Germinal center (tissue), 1 donor: ENCODE data around the gene RASAL2.
"Not testable (repeated sequence)": the region's sequence is repeated elsewhere in the genome, so short reads cannot be mapped to it uniquely, and the experiment has no call there.

ENCODE experiments used
- DNase-seq: peaks from one replicate; pipeline ENCODE4 v3.0.0; 2012; ENCODE audit warnings: mixed read lengths, low spot score

The RASAL2 gene

GRCh38 chr1:178237121-178237520, 143.2 kb downstream of the RASAL2 start:
- DNase-seq: no peak

GRCh38 chr1:178238722-178239510, 145.0 kb downstream of the RASAL2 start:
- DNase-seq: no peak

GRCh38 chr1:178241057-178241456, 147.2 kb downstream of the RASAL2 start:
- DNase-seq: no peak

GRCh38 chr1:178241837-178242236, 147.9 kb downstream of the RASAL2 start:
- DNase-seq: no peak

GRCh38 chr1:178243119-178243518, 149.2 kb downstream of the RASAL2 start:
- no peak for DNase-seq

GRCh38 chr1:178243890-178244289, 150.0 kb downstream of the RASAL2 start:
- DNase-seq: no peak

GRCh38 chr1:178248284-178248683, 154.4 kb downstream of the RASAL2 start:
- not testable (repeated sequence) for DNase-seq

- DNase-seq: not testable (repeated sequence)
Observed at GRCh38 chr1:178253581-178253980, 159.7 kb downstream of the RASAL2 start.

- DNase-seq: no peak
Observed at GRCh38 chr1:178254433-178254832, 160.5 kb downstream of the RASAL2 start.

GRCh38 chr1:178258536-178258935, 164.6 kb downstream of the RASAL2 start:
- DNase-seq: no peak

- DNase-seq: no peak
Observed at GRCh38 chr1:178262120-178262500, 168.2 kb downstream of the RASAL2 start.

GRCh38 chr1:178263341-178263740, 169.4 kb downstream of the RASAL2 start:
- DNase-seq: no peak

GRCh38 chr1:178266113-178266512, 172.2 kb downstream of the RASAL2 start:
- no peak for DNase-seq

GRCh38 chr1:178266619-178267066, 172.7 kb downstream of the RASAL2 start:
- DNase-seq: no peak

GRCh38 chr1:178267646-178268094, 173.8 kb downstream of the RASAL2 start:
- DNase-seq: no peak

GRCh38 chr1:178271471-178271870, 177.6 kb downstream of the RASAL2 start:
- no peak for DNase-seq

GRCh38 chr1:178273707-178274410, 180.0 kb downstream of the RASAL2 start:
- DNase-seq: no peak

GRCh38 chr1:178275049-178275448, 181.1 kb downstream of the RASAL2 start:
- DNase-seq: no peak

- DNase-seq: no peak
Observed at GRCh38 chr1:178275553-178275952, 181.6 kb downstream of the RASAL2 start.

GRCh38 chr1:178277793-178278530, 184.1 kb downstream of the RASAL2 start:
- no peak for DNase-seq

GRCh38 chr1:178278916-178279686, 185.2 kb downstream of the RASAL2 start:
- DNase-seq: no peak

GRCh38 chr1:178282949-178283367, 189.1 kb downstream of the RASAL2 start:
- DNase-seq: no peak
